GM19455 (cell line): ENCODE results near the gene ALX4.

ENCODE experiments used
- ATAC-seq: cut with Tn5 transposase; IDR thresholded peaks from one replicate; pipeline ENCODE4 v1.9.1; 2021; ENCODE audit not compliant: unreplicated experiment

ALX4 gene

GRCh38 chr11:44316659-44317240 lies 6.8 kb upstream of the ALX4 start:
- no peak for ATAC-seq

- ATAC-seq = no peak
Measured at GRCh38 chr11:44315947-44316658, 6.2 kb upstream of the ALX4 start.

GRCh38 chr11:44314733-44315132 lies 4.8 kb upstream of the ALX4 start:
- no peak for ATAC-seq

- no peak for ATAC-seq
Measured at GRCh38 chr11:44313761-44314489, 4.0 kb upstream of the ALX4 start.

- no peak for ATAC-seq
Measured at GRCh38 chr11:44312876-44313275, 2.9 kb upstream of the ALX4 start.

- no peak for ATAC-seq
Measured at GRCh38 chr11:44311339-44312261, 1.7 kb upstream of the ALX4 start.

- no peak for ATAC-seq
Measured at GRCh38 chr11:44310463-44311272, 729 bp upstream of the ALX4 start.

- no peak for ATAC-seq
Measured at GRCh38 chr11:44310206-44310462, 195 bp upstream of the ALX4 start.

- ATAC-seq = no peak
Measured at GRCh38 chr11:44308923-44309477, 939 bp downstream of the ALX4 start.

- no peak for ATAC-seq
Measured at GRCh38 chr11:44308256-44308922, 1.6 kb downstream of the ALX4 start.

GRCh38 chr11:44307340-44308099 lies 2.4 kb downstream of the ALX4 start:
- ATAC-seq = no peak

- ATAC-seq = no peak
Measured at GRCh38 chr11:44306918-44307244, 3.1 kb downstream of the ALX4 start.

- ATAC-seq = no peak
Measured at GRCh38 chr11:44306052-44306917, 3.7 kb downstream of the ALX4 start.

- no peak for ATAC-seq
Measured at GRCh38 chr11:44305470-44306051, 4.4 kb downstream of the ALX4 start.

GRCh38 chr11:44305026-44305469 lies 4.9 kb downstream of the ALX4 start:
- no peak for ATAC-seq

- no peak for ATAC-seq
Measured at GRCh38 chr11:44304091-44305025, 5.6 kb downstream of the ALX4 start.
